Measurements from ENCODE around the gene CCNL2. TPM values are rescaled to one million over a fixed set of nuclear protein-coding genes. Genes with fewer than 3 reads are reported as not detected.

Gene CCNL2
- total and polyA plus RNA-seq, 2 donors (not counting 1 experiment from before 2014, with no cell fraction given): 263 to 347 TPM

GRCh38 chr1:1406101-1406820, 7.1 kb upstream of the CCNL2 start:
- ChIA-PET POLR2A (interaction anchor here (0.6 to 1.2 kb wide), 5 partner anchors 8 to 316 kb away, joined by 3 to 5 read pairs (median 3); partner anchors contain the start of gene AURKAIP1), CTCF (interaction anchor here (1.2 kb wide), 1 partner anchor 34 kb away, joined by 3 read pairs; no protein-coding TSS in a partner anchor)
- 47% methylated on average over 41 of the region's 43 CpGs for WGBS (ENCODE audit: insufficient coverage)
- peak overlapping the region; percentile 87 for H3K9ac ChIP-seq (ENCODE audit: low read length)
- H3K27ac ChIP-seq (ENCODE audit: low read length in 2 of 2): peak overlapping the region; percentile 69 to 87
- peaks cover 21 to 26% of the 10 kb centered on the region in 2 donors for H3K4me1 ChIP-seq (ENCODE audit: control insufficient read depth in 2 of 2, insufficient read depth in 2 of 2, low read length in 2 of 2)
- peak overlapping the region; percentile 98 for H3K4me2 ChIP-seq (replicated peaks; ENCODE audit: low read depth, low read length, poor library complexity, severe bottlenecking)
- TF ChIP-seq CTCF (IDR thresholded peaks at IDR 0.05) (no peak), EZH2 (IDR thresholded peaks at IDR 0.05; ENCODE audit: borderline replicate concordance, insufficient read depth, low read depth, low read length, poor library complexity, severe bottlenecking) (no peak)
- Mint-ChIP-seq H3K9me3 (ENCODE audit: insufficient read depth) (no peaks in the 10 kb centered on the region), H3K4me1 (peaks cover 41% of the 10 kb centered on the region), H3K27me3 (no peaks in the 10 kb centered on the region), H3K4me3 (peak overlapping the region; percentile 90), H3K27ac (peak overlapping the region; percentile 91)
- peaks cover 31% of the 10 kb centered on the region for H4K20me1 ChIP-seq (ENCODE audit: control insufficient read depth, insufficient read depth, low read length, poor library complexity, severe bottlenecking)
- ATAC-seq (ENCODE audit: low read depth) (no peak), DNase-seq (no peak)
- no peaks in the 10 kb centered on the region for H3K9me3 ChIP-seq (ENCODE audit: control extremely low read depth in 1 of 3, control insufficient read depth in 2 of 3, insufficient read depth in 1 of 3, low read length in 2 of 3)
- H3K79me2 ChIP-seq (ENCODE audit: control insufficient read depth, insufficient read depth, low read length): peaks cover 51% of the 10 kb centered on the region
- H3K27me3 ChIP-seq (replicated peaks in 1 of 4; ENCODE audit: control extremely low read depth in 1 of 4, control insufficient read depth in 3 of 4, insufficient read depth in 4 of 4, low read length in 3 of 4): no peaks in the 10 kb centered on the region
- intact Hi-C loops (cut with micrococcal nuclease): loop anchor here (2.0 kb wide), 3 partner anchors 35 to 99 kb away; partner anchors contain the start of gene ATAD3B
- peak overlapping the region; percentile 77 for H2AFZ ChIP-seq (ENCODE audit: insufficient read depth, low read depth, low read length, poor library complexity, severe bottlenecking)
- H3K36me3 ChIP-seq (replicated peaks in 1 of 2; ENCODE audit: control extremely low read depth in 1 of 2, control insufficient read depth in 1 of 2, extremely low read depth in 1 of 2, insufficient read depth in 2 of 2, low read length in 1 of 2): peaks cover 0 to 33% of the 10 kb centered on the region in 2 experiments
- peak overlapping the region; percentile 70 to 98 (median 90) for H3K4me3 ChIP-seq (ENCODE audit: control extremely low read depth in 1 of 5, extremely low read depth in 1 of 5, insufficient read depth in 1 of 5, low read depth in 2 of 5, low read length in 4 of 5)

GRCh38 chr1:1403653-1404052, 4.5 kb upstream of the CCNL2 start:
- TF ChIP-seq CTCF (IDR thresholded peaks at IDR 0.05): no peak
- TF ChIP-seq EZH2 (IDR thresholded peaks at IDR 0.05; ENCODE audit: borderline replicate concordance, insufficient read depth, low read depth, low read length, poor library complexity, severe bottlenecking): no peak
- H3K4me2 ChIP-seq (replicated peaks; ENCODE audit: low read depth, low read length, poor library complexity, severe bottlenecking): no peak overlapping the region
- peaks cover 33 to 39% of the 10 kb centered on the region in 2 donors for H3K4me1 ChIP-seq (ENCODE audit: control insufficient read depth in 2 of 2, insufficient read depth in 2 of 2, low read length in 2 of 2)
- H4K20me1 ChIP-seq (ENCODE audit: control insufficient read depth, insufficient read depth, low read length, poor library complexity, severe bottlenecking): peaks cover 34% of the 10 kb centered on the region
- no peaks in the 10 kb centered on the region for H3K27me3 ChIP-seq (replicated peaks in 1 of 4; ENCODE audit: control extremely low read depth in 1 of 4, control insufficient read depth in 3 of 4, insufficient read depth in 4 of 4, low read length in 3 of 4)
- ChIA-PET POLR2A (no interaction called here), CTCF (no interaction called here)
- ATAC-seq (ENCODE audit: low read depth) (no peak), DNase-seq (peak; percentile 8)
- no peak overlapping the region for H2AFZ ChIP-seq (ENCODE audit: insufficient read depth, low read depth, low read length, poor library complexity, severe bottlenecking)
- Mint-ChIP-seq H3K27ac (peak overlapping the region; percentile 1), H3K27me3 (no peaks in the 10 kb centered on the region), H3K4me1 (peaks cover 49% of the 10 kb centered on the region), H3K4me3 (peak overlapping the region; percentile 40), H3K9me3 (ENCODE audit: insufficient read depth) (no peaks in the 10 kb centered on the region)
- no peak overlapping the region for H3K4me3 ChIP-seq (ENCODE audit: control extremely low read depth in 1 of 5, extremely low read depth in 1 of 5, insufficient read depth in 1 of 5, low read depth in 2 of 5, low read length in 4 of 5)
- intact Hi-C loops (cut with micrococcal nuclease): no loop called here
- WGBS (ENCODE audit: insufficient coverage): 100% methylated on average over 5 of the region's 7 CpGs
- H3K27ac ChIP-seq (ENCODE audit: low read length in 2 of 2): no peak overlapping the region
- peaks cover 63% of the 10 kb centered on the region for H3K79me2 ChIP-seq (ENCODE audit: control insufficient read depth, insufficient read depth, low read length)
- no peaks in the 10 kb centered on the region for H3K9me3 ChIP-seq (ENCODE audit: control extremely low read depth in 1 of 3, control insufficient read depth in 2 of 3, insufficient read depth in 1 of 3, low read length in 2 of 3)
- H3K9ac ChIP-seq (ENCODE audit: low read length): no peak overlapping the region
- H3K36me3 ChIP-seq (replicated peaks in 1 of 2; ENCODE audit: control extremely low read depth in 1 of 2, control insufficient read depth in 1 of 2, extremely low read depth in 1 of 2, insufficient read depth in 2 of 2, low read length in 1 of 2): peaks cover 0 to 38% of the 10 kb centered on the region in 2 experiments
